OCI-LY7 (cell line): Measurements from ENCODE around the gene ATP2B1.

Experiments
- CTCF ChIP-seq: fragments of 200-600 bp; sonication (generic); conservative IDR thresholded peaks from 2 replicates; pipeline ENCODE4 v1.5.1; 2014; ENCODE audit warnings: mild to moderate bottlenecking, antibody characterized with exemption, low read length, moderate library complexity, mixed read lengths
- EZH2phosphoT487 ChIP-seq: fragments of 200-600 bp; sonication (generic); IDR thresholded peaks from 2 replicates; pipeline ENCODE4 v1.6.1; 2018; ENCODE audit warnings: low read depth, borderline replicate concordance, mild to moderate bottlenecking, mixed run types, antibody characterized with exemption, low read length, moderate library complexity, mixed read lengths

- no peak for TF ChIP-seq CTCF
- TF ChIP-seq EZH2phosphoT487, result no peak
Observed at GRCh38 chr12:89542236-89542635, 166.4 kb downstream of the ATP2B1 start.
